ENCODE measurements around the gene RPL28. TPM values are rescaled to one million over a fixed set of nuclear protein-coding genes. Genes with fewer than 3 reads are reported as not detected.

The RPL28 gene
- total RNA-seq, 1 donor = 310 TPM

DNA sequence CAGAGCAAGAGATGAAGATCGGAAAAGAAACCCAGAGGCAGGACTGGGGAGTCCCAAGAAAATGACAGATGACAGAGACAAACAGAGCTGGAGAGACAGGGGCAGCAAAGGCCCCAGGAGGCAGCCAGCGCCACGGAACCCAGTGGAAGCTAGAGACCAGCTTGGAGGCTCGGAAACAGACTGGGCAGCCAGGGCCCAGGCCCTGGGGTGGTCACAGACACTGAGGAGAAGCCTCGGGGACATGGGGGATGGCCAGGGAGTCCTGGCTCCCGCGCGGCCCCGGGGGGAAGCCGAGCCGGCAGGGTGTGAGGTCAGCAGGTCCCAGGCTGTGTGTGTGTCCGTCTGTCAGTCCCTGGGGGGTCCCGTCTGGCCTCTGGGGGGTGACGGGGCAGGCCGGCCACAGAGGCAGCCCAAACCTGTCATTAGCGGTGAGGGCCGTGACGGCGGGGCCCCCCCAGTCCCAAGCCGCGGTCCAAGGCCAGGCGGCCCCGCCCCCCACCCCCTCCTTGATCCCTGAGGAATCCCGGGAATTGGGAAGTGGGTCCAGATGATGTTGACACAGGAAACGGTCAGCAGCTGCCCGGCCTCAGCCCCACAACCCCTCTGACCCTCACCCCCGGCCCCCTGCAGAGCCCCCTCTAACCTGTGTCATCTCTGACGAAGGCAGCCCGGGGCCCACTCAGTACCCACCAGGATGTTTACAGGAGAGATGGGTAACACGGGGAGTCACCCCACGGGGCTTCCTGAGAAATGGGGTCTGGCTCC lies 11.6 kb upstream of the RPL28 start:
- DNase-seq (ENCODE audit: insufficient read length, low spot score, missing footprints) = peak; percentile 95
- Histone ChIP-seq H3K4me1 (ENCODE audit: insufficient read depth, low read length) (peaks cover 17% of the 10 kb centered on the region), H3K4me3 (ENCODE audit: insufficient read depth, low read length) (peak overlapping the region; percentile 47), H3K4me2 (ENCODE audit: insufficient read depth, low read length) (peak overlapping the region; percentile 55), H3K36me3 (ENCODE audit: insufficient read depth, low read length) (no peaks in the 10 kb centered on the region), H3K79me2 (ENCODE audit: insufficient read depth, low read length) (no peaks in the 10 kb centered on the region), H2AFZ (ENCODE audit: low read length) (peak overlapping the region; percentile 74), H3K27me3 (ENCODE audit: insufficient read depth, low read length) (no peaks in the 10 kb centered on the region), H4K20me1 (ENCODE audit: insufficient read depth, low read length) (no peaks in the 10 kb centered on the region), H3K27ac (ENCODE audit: low read depth, low read length) (peak overlapping the region; percentile 66), H3K9me3 (ENCODE audit: low read depth, low read length) (no peaks in the 10 kb centered on the region)
- no peak for TF ChIP-seq CTCF (IDR thresholded peaks at IDR 0.05; ENCODE audit: extremely low read depth, low read depth, low read length)

- no peaks in the 10 kb centered on the region for H4K20me1 ChIP-seq (ENCODE audit: insufficient read depth, low read length)
- H3K4me2 ChIP-seq (ENCODE audit: insufficient read depth, low read length) = no peak within 1 kb of the TSS
- TF ChIP-seq CTCF (IDR thresholded peaks at IDR 0.05; ENCODE audit: extremely low read depth, low read depth, low read length) = no peak
- H3K4me3 ChIP-seq (ENCODE audit: insufficient read depth, low read length) = no peak within 1 kb of the TSS
- no peak within 1 kb of the TSS for H3K27ac ChIP-seq (ENCODE audit: low read depth, low read length)
- H3K4me1 ChIP-seq (ENCODE audit: insufficient read depth, low read length) = peaks cover 10% of the 10 kb centered on the region
- H2AFZ ChIP-seq (ENCODE audit: low read length) = no peak within 1 kb of the TSS
- H3K9me3 ChIP-seq (ENCODE audit: low read depth, low read length) = no peaks in the 10 kb centered on the region
- no peaks in the 10 kb centered on the region for H3K36me3 ChIP-seq (ENCODE audit: insufficient read depth, low read length)
- no peak for DNase-seq (ENCODE audit: insufficient read length, low spot score, missing footprints)
- no peaks in the 10 kb centered on the region for H3K27me3 ChIP-seq (ENCODE audit: insufficient read depth, low read length)
- H3K79me2 ChIP-seq (ENCODE audit: insufficient read depth, low read length) = no peaks in the 10 kb centered on the region
Measured at GRCh38 chr19:55376241-55376933, 9.3 kb upstream of the RPL28 start, which contains the start of gene TMEM190. TSS of gene TMEM190 (plus strand) at chr19:55376826. CDS start at chr19:55376854, 28 bp downstream.

DNA sequence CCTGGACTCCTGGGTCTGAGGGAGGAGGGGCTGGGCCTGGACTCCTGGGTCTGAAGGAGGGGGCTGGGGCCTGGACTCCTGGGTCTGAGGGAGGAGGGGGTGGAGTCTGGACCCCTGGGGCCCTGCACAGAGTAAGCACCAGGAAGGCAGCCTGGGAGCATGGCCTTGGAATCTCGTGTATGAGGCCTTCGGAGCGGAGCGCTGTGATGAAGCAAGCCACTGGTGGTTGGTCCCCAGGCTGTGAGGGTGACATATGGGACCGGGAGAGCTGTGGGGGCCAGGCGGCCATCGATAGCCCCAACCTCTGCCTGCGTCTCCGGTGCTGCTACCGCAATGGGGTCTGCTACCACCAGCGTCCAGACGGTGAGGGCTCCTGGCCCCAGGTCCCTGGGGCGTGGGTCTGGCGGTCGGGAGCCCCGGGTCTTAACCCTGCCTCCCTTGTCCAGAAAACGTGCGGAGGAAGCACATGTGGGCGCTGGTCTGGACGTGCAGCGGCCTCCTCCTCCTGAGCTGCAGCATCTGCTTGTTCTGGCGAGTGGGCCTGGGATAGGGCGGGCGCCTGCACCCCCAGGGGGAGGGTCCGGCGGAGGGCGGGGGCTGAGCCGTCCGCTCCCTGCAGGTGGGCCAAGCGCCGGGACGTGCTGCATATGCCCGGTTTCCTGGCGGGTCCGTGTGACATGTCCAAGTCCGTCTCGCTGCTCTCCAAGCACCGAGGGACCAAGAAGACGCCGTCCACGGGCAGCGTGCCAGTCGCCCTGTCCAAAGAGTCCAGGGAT lies 8.2 kb upstream of the RPL28 start:
- no peak overlapping the region for H3K4me2 ChIP-seq (ENCODE audit: insufficient read depth, low read length)
- H3K27me3 ChIP-seq (ENCODE audit: insufficient read depth, low read length) = no peaks in the 10 kb centered on the region
- TF ChIP-seq CTCF (IDR thresholded peaks at IDR 0.05; ENCODE audit: extremely low read depth, low read depth, low read length) = no peak
- H3K36me3 ChIP-seq (ENCODE audit: insufficient read depth, low read length) = no peaks in the 10 kb centered on the region
- H3K79me2 ChIP-seq (ENCODE audit: insufficient read depth, low read length) = no peaks in the 10 kb centered on the region
- no peaks in the 10 kb centered on the region for H3K9me3 ChIP-seq (ENCODE audit: low read depth, low read length)
- H2AFZ ChIP-seq (ENCODE audit: low read length) = no peak overlapping the region
- H4K20me1 ChIP-seq (ENCODE audit: insufficient read depth, low read length) = no peaks in the 10 kb centered on the region
- H3K4me3 ChIP-seq (ENCODE audit: insufficient read depth, low read length) = no peak overlapping the region
- H3K27ac ChIP-seq (ENCODE audit: low read depth, low read length) = no peak overlapping the region
- peaks cover 9% of the 10 kb centered on the region for H3K4me1 ChIP-seq (ENCODE audit: insufficient read depth, low read length)
- DNase-seq (ENCODE audit: insufficient read length, low spot score, missing footprints) = no peak
